ENCODE data around the gene DPP10.

Gene DPP10

DNA sequence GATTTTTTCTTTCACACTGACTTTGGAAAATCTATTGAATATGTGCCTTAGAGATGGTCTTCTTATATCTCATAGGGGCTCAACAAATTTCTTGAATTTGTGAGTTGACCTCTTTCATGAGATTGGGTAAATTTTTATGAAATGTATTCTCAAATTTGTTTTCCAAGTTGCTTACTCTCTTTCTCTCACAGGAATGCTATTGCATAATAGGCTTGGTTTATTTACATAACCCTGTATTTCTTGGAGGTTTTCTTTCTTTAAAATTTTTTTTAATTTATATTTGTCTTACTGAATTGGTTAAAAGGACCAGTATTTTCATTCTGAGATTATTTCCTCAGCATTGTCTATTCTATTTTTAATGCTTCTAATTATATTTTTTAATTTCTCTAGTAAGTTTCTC lies 917.1 kb downstream of the DPP10 start:
- TF ChIP-seq, protein P1, sequence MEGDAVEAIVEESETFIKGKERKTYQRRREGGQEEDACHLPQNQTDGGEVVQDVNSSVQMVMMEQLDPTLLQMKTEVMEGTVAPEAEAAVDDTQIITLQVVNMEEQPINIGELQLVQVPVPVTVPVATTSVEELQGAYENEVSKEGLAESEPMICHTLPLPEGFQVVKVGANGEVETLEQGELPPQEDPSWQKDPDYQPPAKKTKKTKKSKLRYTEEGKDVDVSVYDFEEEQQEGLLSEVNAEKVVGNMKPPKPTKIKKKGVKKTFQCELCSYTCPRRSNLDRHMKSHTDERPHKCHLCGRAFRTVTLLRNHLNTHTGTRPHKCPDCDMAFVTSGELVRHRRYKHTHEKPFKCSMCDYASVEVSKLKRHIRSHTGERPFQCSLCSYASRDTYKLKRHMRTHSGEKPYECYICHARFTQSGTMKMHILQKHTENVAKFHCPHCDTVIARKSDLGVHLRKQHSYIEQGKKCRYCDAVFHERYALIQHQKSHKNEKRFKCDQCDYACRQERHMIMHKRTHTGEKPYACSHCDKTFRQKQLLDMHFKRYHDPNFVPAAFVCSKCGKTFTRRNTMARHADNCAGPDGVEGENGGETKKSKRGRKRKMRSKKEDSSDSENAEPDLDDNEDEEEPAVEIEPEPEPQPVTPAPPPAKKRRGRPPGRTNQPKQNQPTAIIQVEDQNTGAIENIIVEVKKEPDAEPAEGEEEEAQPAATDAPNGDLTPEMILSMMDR (conservative IDR thresholded peaks at IDR 0.05; ENCODE audit: low read depth, low read length), result no peak
- DNase-seq (ENCODE audit: low read depth), result no peak
- H3K4me3 ChIP-seq (ENCODE audit: low read length), result no peak overlapping the region

- H3K4me3 ChIP-seq (ENCODE audit: low read length), result no peak overlapping the region
- peak; percentile 2 for DNase-seq (ENCODE audit: low read depth)
- TF ChIP-seq, protein P1 (conservative IDR thresholded peaks at IDR 0.05; ENCODE audit: low read depth, low read length), result no peak
Observed at GRCh38 chr2:115364093-115364492, 921.7 kb downstream of the DPP10 start.

GRCh38 chr2:115369400-115369799 lies 927.0 kb downstream of the DPP10 start:
- H3K4me3 ChIP-seq (ENCODE audit: low read length), result no peak overlapping the region
- DNase-seq (ENCODE audit: low read depth), result peak; percentile 2
- TF ChIP-seq, protein P1 (conservative IDR thresholded peaks at IDR 0.05; ENCODE audit: low read depth, low read length), result no peak

- H3K4me3 ChIP-seq (ENCODE audit: low read length), result no peak overlapping the region
- TF ChIP-seq, protein P1 (conservative IDR thresholded peaks at IDR 0.05; ENCODE audit: low read depth, low read length), result no peak
- DNase-seq (ENCODE audit: low read depth), result no peak
Observed at GRCh38 chr2:115374981-115375380, 932.5 kb downstream of the DPP10 start.

DNA sequence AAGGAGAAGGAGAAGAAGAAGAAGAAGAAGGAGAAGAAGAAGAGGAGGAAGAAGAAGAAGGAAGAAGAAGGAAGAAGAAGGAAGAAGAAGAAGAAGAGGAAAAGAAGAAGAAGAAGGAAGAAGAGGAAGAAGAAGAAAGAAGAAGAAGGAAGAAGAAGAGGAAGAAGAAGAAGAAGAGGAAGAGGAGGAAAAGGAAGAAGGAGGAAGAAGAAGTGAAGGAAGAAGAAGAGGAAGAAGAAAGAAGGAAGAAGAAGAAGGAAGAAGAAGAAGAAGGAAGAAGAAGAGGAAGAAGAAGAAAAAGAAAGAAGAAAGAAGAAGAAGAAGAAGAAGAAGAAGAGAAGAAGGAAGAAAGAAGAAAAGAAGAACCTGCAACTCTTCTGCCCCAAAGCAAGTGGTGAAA lies 942.0 kb downstream of the DPP10 start:
- H3K4me3 ChIP-seq (ENCODE audit: low read length), result no peak overlapping the region
- DNase-seq (ENCODE audit: low read depth), result no peak
- TF ChIP-seq, protein P1 (conservative IDR thresholded peaks at IDR 0.05; ENCODE audit: low read depth, low read length), result no peak

GRCh38 chr2:115386465-115386864 lies 944.0 kb downstream of the DPP10 start:
- DNase-seq (ENCODE audit: low read depth), result no peak
- no peak overlapping the region for H3K4me3 ChIP-seq (ENCODE audit: low read length)
- TF ChIP-seq, protein P1 (conservative IDR thresholded peaks at IDR 0.05; ENCODE audit: low read depth, low read length), result no peak

DNA sequence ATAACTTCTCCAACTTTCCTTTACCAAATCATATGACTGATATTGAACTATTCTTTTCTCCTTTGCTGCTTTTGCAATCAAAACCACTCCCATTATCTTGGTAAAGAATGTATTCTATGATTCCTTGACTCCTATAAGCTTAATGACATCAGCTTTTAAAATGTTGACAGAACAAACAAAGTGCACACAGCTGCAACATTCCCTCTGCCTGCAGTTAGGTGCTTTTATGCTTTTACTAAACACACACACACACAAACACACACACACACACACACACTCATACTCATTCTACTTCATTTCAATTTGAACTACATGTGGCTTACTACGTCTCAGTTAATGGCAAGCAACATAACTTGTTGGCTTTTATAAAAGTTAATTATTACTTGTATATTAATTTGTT lies 946.6 kb downstream of the DPP10 start:
- no peak overlapping the region for H3K4me3 ChIP-seq (ENCODE audit: low read length)
- DNase-seq (ENCODE audit: low read depth), result no peak
- TF ChIP-seq, protein P1 (conservative IDR thresholded peaks at IDR 0.05; ENCODE audit: low read depth, low read length), result no peak

All from retinal pigment epithelial cell (primary cell).